B cell (primary cell): ENCODE results near the gene PRIM2.
"Not testable (repeated sequence)": the region's sequence is repeated elsewhere in the genome, so short reads cannot be mapped to it uniquely, and the experiment has no call there.

Experiments used
- CTCF ChIP-seq: fragments of 200-600 bp; IDR thresholded peaks from one replicate; pipeline ENCODE4 v1.8.0; 2022; ENCODE audit warnings: antibody characterized with exemption, mild to moderate bottlenecking
- EZH2 ChIP-seq: IDR thresholded peaks from 2 replicates; pipeline ENCODE4 v1.6.1; 2012; ENCODE audit warnings: borderline replicate concordance, low read depth, mild to moderate bottlenecking, moderate library complexity, low read length; ENCODE audit not compliant: insufficient read depth, poor library complexity, severe bottlenecking

GRCh38 chr6:57362340-57362739 lies 44.9 kb downstream of the PRIM2 start:
- not testable (repeated sequence) for TF ChIP-seq CTCF, EZH2
